T47D (cell line): ENCODE results near the gene PRKCH.
"Not testable (repeated sequence)": the region's sequence is repeated elsewhere in the genome, so short reads cannot be mapped to it uniquely, and the experiment has no call there.

Source experiments
- DNase-seq, 2 experiments: peaks; one replicate each; pipeline versions ENCODE4 v3.0.0 to v3.0.0-alpha.2; 2011 to 2012; ENCODE audit warnings: low read depth in 1 of 2, low spot score in 1 of 2
- JUND ChIP-seq: IDR thresholded peaks from 2 replicates; pipeline ENCODE4 v1.6.1; 2012; ENCODE audit warnings: low read depth
- in situ Hi-C: cut with HindIII; loops from 2 replicates; pipeline ENCODE4 v1.10.0; 2016; ENCODE audit warnings: low sequenced_read_pairs, low pct_unique_long_range_greater_than_20kb

Gene PRKCH

GRCh38 chr14:61525293-61526011 is 204.1 kb downstream of the PRKCH start:
- TF ChIP-seq JUND: peak; percentile 76
- in situ Hi-C loops: no loop called here
- DNase-seq: peak in 1 of 2 experiments; percentile 94

DNA sequence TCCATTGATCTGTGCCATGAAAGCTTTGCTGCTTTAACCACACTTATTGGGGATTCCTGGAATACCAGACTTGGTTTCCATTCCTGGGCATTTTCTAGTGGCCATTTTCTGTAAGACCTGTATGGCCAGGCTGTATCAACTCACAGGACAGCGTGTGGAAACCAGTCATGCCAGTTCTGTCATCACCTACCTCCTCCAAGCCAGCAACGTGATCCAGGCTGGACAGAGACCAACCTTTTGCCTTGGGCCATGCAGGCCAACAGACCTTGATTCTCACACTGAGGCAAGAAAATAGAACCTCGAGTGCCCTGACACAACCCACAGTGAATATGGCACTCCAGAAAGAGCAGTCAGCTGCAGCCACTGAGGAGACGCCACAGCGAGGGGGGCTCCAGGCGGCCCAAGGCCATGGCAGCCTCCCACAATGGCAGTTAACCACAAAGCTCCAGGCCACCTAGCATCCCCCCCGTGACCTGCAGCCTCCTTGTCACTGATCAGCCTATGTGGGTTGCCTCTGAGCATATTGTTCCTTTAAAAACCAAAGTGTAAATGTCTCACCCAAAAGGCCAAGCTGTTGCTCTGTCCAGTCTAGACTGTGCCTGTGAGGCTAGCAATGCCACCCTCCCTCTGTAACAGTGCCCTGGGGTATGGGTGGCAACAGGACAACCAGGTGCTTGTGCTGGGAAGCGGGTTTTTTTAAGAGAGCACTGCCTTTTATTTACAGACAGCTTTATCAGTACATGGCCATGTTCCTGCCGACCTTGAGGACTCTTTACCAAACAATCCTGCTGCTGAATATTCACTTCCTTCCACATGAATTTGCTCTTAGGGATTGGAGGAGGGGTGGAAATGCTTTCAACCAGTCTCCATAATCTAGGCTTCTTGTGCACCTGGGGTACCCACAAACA is 205.3 kb downstream of the PRKCH start:
- in situ Hi-C loops: no loop called here
- no peak for TF ChIP-seq JUND
- peak; percentile 39 to 96 for DNase-seq

- TF ChIP-seq JUND: no peak
- no peak for DNase-seq
- in situ Hi-C loops: no loop called here
Observed at GRCh38 chr14:61527325-61528100, 206.1 kb downstream of the PRKCH start.

- DNase-seq: peak in 1 of 2 experiments; percentile 66
- TF ChIP-seq JUND: no peak
- in situ Hi-C loops: no loop called here
Observed at GRCh38 chr14:61528591-61529021, 207.2 kb downstream of the PRKCH start.

DNA sequence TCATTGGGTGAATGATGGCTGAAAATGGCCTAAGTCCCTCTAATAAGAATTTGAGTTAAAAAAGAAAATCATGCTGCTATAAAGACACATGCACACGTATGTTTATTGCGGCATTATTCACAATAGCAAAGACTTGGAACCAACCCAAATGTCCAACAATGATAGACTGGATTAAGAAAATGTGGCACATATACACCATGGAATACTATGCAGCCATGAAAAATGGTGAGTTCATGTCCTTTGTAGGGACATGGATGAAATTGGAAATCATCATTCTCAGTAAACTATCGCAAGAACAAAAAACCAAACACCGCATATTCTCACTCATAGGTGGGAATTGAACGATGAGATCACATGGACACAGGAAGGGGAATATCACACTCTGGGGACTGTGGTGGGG is 208.0 kb downstream of the PRKCH start:
- in situ Hi-C loops, DNase-seq: not testable (repeated sequence)

DNA sequence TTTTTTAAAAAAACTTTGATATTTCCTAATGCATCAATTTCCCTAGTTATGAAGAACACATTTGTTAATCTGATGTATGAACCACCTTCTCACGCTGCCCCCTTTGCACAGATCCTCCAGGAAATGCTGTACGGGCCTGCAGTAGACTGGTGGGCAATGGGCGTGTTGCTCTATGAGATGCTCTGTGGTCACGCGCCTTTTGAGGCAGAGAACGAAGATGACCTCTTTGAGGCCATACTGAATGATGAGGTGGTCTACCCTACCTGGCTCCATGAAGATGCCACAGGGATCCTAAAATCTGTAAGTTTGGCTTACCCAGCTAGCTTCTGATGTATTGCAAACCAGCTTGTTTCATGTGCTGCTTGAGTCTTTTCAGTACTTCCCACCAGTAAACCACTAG is 208.9 kb downstream of the PRKCH start:
- DNase-seq: no peak
- no peak for TF ChIP-seq JUND
- in situ Hi-C loops: no loop called here

DNA sequence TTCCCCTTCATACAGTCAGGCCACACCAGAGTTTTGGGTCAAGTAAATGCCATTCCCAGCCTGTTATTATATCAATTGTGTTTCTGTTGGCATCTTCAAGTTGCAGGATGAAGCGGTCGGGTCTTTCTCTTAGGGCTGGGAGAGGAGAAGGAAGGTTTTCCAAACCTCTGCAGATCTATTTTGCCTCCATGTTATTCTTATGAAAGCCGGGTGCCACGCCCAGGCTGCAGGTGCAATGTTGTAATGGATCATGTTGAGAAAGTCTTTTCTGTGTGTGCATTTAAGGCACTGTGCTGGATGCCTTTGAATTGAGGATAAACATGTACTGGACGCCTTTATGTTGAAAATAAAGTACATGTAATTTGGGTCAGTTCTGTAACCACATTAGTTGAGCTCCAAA is 209.5 kb downstream of the PRKCH start:
- DNase-seq: no peak
- no peak for TF ChIP-seq JUND
- in situ Hi-C loops: no loop called here

GRCh38 chr14:61531465-61532122 is 210.2 kb downstream of the PRKCH start:
- TF ChIP-seq JUND: no peak
- DNase-seq: no peak
- in situ Hi-C loops: no loop called here

DNA sequence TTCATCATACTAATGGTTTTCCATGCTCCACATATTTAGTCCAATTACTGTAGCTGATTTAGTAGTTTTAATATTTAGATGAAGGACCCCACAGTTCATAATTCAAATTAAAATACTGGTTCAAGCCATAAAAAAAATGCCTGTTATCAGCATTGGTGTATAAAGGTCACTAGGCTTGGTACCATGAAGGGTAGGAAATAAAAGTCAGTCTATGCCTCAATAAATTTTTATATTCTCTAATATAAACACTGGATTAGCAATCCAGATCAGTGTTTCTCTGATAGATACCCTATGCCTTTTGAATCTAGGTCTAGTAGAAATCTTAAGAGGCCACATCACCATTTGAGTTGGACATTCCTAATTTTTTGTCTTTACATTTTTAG is 210.7 kb downstream of the PRKCH start:
- DNase-seq: no peak
- in situ Hi-C loops: no loop called here
- TF ChIP-seq JUND: no peak

DNA sequence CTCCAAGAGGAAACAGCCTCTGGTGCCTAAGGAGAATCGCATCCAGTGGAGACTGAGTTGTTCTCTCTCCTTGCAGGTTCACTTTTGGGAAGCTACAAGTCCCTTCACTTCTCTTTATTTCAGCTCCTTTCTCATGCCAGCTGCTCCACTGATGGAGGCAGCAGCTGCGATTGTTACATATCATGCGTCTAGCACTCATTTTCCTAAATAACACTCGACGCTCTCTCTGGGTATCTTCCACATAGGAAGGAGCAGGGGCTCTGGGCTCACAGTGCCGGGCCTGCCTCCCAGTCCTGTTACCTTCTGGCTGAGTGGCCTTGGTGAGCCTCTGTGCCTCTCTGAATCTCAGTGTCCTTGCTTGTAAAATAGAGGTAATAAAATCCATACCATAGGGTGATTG is 211.4 kb downstream of the PRKCH start:
- in situ Hi-C loops: no loop called here
- no peak for TF ChIP-seq JUND
- DNase-seq: no peak

GRCh38 chr14:61533513-61534255 is 212.3 kb downstream of the PRKCH start:
- DNase-seq: no peak
- in situ Hi-C loops: no loop called here
- TF ChIP-seq JUND: no peak
